ENCODE results near the gene SMLR1. TPM values are rescaled to one million over a fixed set of nuclear protein-coding genes. Genes with fewer than 3 reads are reported as not detected.

Gene SMLR1
- total and polyA plus RNA-seq, 5 donors = not detected

- no peaks in the 10 kb centered on the region for H3K9me3 ChIP-seq (ENCODE audit: control insufficient read depth, low read length)
- ATAC-seq (no peak), DNase-seq (no peak)
- no peaks in the 10 kb centered on the region for H3K27me3 ChIP-seq (ENCODE audit: control insufficient read depth, insufficient read depth)
- no peak overlapping the region for H3K27ac ChIP-seq (ENCODE audit: low read length)
- 59% methylated on average over 4 of the region's 4 CpGs for WGBS
- intact Hi-C loops (cut with DNase I) = no loop called here
- no peak overlapping the region for H3K4me3 ChIP-seq (ENCODE audit: low read length)
- no peaks in the 10 kb centered on the region for H3K4me1 ChIP-seq (ENCODE audit: control insufficient read depth, insufficient read depth, low read length)
Observed at GRCh38 chr6:130841128-130841728, 14.0 kb downstream of the SMLR1 start.

- 78% methylated on average over 3 of the region's 3 CpGs for WGBS
Observed at GRCh38 chr6:130843575-130844320, 16.5 kb downstream of the SMLR1 start.

GRCh38 chr6:130846501-130846900 lies 19.3 kb downstream of the SMLR1 start:
- WGBS = 71% methylated on average over 1 of the region's 1 CpG
- Histone ChIP-seq H3K27me3 (ENCODE audit: control insufficient read depth, insufficient read depth) (no peaks in the 10 kb centered on the region), H3K4me3 (ENCODE audit: low read length) (no peak overlapping the region), H3K27ac (ENCODE audit: low read length) (no peak overlapping the region), H3K9me3 (ENCODE audit: control insufficient read depth, low read length) (no peaks in the 10 kb centered on the region), H3K4me1 (ENCODE audit: control insufficient read depth, insufficient read depth, low read length) (peaks cover 1% of the 10 kb centered on the region)
- DNase-seq (no peak), ATAC-seq (no peak)
- intact Hi-C loops (cut with DNase I) = no loop called here

More at GRCh38 chr6:130843575-130844320, 16.5 kb downstream of the SMLR1 start:
- Histone ChIP-seq H3K4me3 (ENCODE audit: low read length) (no peak overlapping the region), H3K4me1 (ENCODE audit: control insufficient read depth, insufficient read depth, low read length) (peaks cover 1% of the 10 kb centered on the region), H3K27ac (ENCODE audit: low read length) (no peak overlapping the region), H3K27me3 (ENCODE audit: control insufficient read depth, insufficient read depth) (no peaks in the 10 kb centered on the region), H3K9me3 (ENCODE audit: control insufficient read depth, low read length) (no peaks in the 10 kb centered on the region)
- intact Hi-C loops (cut with DNase I) = no loop called here
- DNase-seq = no peak
- ATAC-seq = no peak

- intact Hi-C loops (cut with DNase I) = no loop called here
- ATAC-seq (no peak), DNase-seq (no peak)
- H3K4me1 ChIP-seq (ENCODE audit: control insufficient read depth, insufficient read depth, low read length) = peaks cover 1% of the 10 kb centered on the region
- no peak overlapping the region for H3K4me3 ChIP-seq (ENCODE audit: low read length)
- WGBS = 44% methylated on average over 7 of the region's 7 CpGs
- H3K27me3 ChIP-seq (ENCODE audit: control insufficient read depth, insufficient read depth) = no peaks in the 10 kb centered on the region
- H3K9me3 ChIP-seq (ENCODE audit: control insufficient read depth, low read length) = no peaks in the 10 kb centered on the region
- H3K27ac ChIP-seq (ENCODE audit: low read length) = no peak overlapping the region
Observed at GRCh38 chr6:130847001-130847910, 20.1 kb downstream of the SMLR1 start.

GRCh38 chr6:130848945-130849344 lies 21.7 kb downstream of the SMLR1 start:
- 89% methylated on average over 2 of the region's 2 CpGs for WGBS
- H3K9me3 ChIP-seq (ENCODE audit: control insufficient read depth, low read length) = no peaks in the 10 kb centered on the region
- no peak for DNase-seq
- intact Hi-C loops (cut with DNase I) = no loop called here
- ATAC-seq = peak in 1 of 2 donors; percentile 53
- peaks cover 1% of the 10 kb centered on the region for H3K4me1 ChIP-seq (ENCODE audit: control insufficient read depth, insufficient read depth, low read length)
- H3K27ac ChIP-seq (ENCODE audit: low read length) = no peak overlapping the region
- no peaks in the 10 kb centered on the region for H3K27me3 ChIP-seq (ENCODE audit: control insufficient read depth, insufficient read depth)
- no peak overlapping the region for H3K4me3 ChIP-seq (ENCODE audit: low read length)

- intact Hi-C loops (cut with DNase I) = no loop called here
- Histone ChIP-seq H3K27me3 (ENCODE audit: control insufficient read depth, insufficient read depth) (no peaks in the 10 kb centered on the region), H3K4me3 (ENCODE audit: low read length) (no peak overlapping the region), H3K9me3 (ENCODE audit: control insufficient read depth, low read length) (no peaks in the 10 kb centered on the region), H3K27ac (ENCODE audit: low read length) (no peak overlapping the region), H3K4me1 (ENCODE audit: control insufficient read depth, insufficient read depth, low read length) (peaks cover 1% of the 10 kb centered on the region)
- no peak for ATAC-seq
- 93% methylated on average over 1 of the region's 1 CpG for WGBS
- no peak for DNase-seq
Observed at GRCh38 chr6:130849594-130849993, 22.4 kb downstream of the SMLR1 start.

GRCh38 chr6:130851026-130851425 lies 23.8 kb downstream of the SMLR1 start:
- Histone ChIP-seq H3K9me3 (ENCODE audit: control insufficient read depth, low read length) (no peaks in the 10 kb centered on the region), H3K4me3 (ENCODE audit: low read length) (no peak overlapping the region), H3K27ac (ENCODE audit: low read length) (no peak overlapping the region), H3K4me1 (ENCODE audit: control insufficient read depth, insufficient read depth, low read length) (peaks cover 1% of the 10 kb centered on the region), H3K27me3 (ENCODE audit: control insufficient read depth, insufficient read depth) (no peaks in the 10 kb centered on the region)
- ATAC-seq = no peak
- intact Hi-C loops (cut with DNase I) = no loop called here
- DNase-seq = no peak
- 70% methylated on average over 1 of the region's 1 CpG for WGBS

- Histone ChIP-seq H3K9me3 (ENCODE audit: control insufficient read depth, low read length) (no peaks in the 10 kb centered on the region), H3K4me1 (ENCODE audit: control insufficient read depth, insufficient read depth, low read length) (no peaks in the 10 kb centered on the region), H3K4me3 (ENCODE audit: low read length) (no peak overlapping the region), H3K27ac (ENCODE audit: low read length) (no peak overlapping the region), H3K27me3 (ENCODE audit: control insufficient read depth, insufficient read depth) (no peaks in the 10 kb centered on the region)
- 66% methylated on average over 7 of the region's 7 CpGs for WGBS
- ATAC-seq (no peak), DNase-seq (no peak)
- intact Hi-C loops (cut with DNase I) = no loop called here
Observed at GRCh38 chr6:130852844-130853554, 25.8 kb downstream of the SMLR1 start.

GRCh38 chr6:130853555-130854183 lies 26.5 kb downstream of the SMLR1 start:
- DNase-seq (no peak), ATAC-seq (no peak)
- Histone ChIP-seq H3K27me3 (ENCODE audit: control insufficient read depth, insufficient read depth) (no peaks in the 10 kb centered on the region), H3K4me3 (ENCODE audit: low read length) (no peak overlapping the region), H3K4me1 (ENCODE audit: control insufficient read depth, insufficient read depth, low read length) (no peaks in the 10 kb centered on the region), H3K9me3 (ENCODE audit: control insufficient read depth, low read length) (no peaks in the 10 kb centered on the region), H3K27ac (ENCODE audit: low read length) (no peak overlapping the region)
- intact Hi-C loops (cut with DNase I) = no loop called here
- 59% methylated on average over 5 of the region's 5 CpGs for WGBS

GRCh38 chr6:130858054-130858453 lies 30.8 kb downstream of the SMLR1 start:
- Histone ChIP-seq H3K9me3 (ENCODE audit: control insufficient read depth, low read length) (no peaks in the 10 kb centered on the region), H3K4me3 (ENCODE audit: low read length) (no peak overlapping the region), H3K27ac (ENCODE audit: low read length) (no peak overlapping the region), H3K27me3 (ENCODE audit: control insufficient read depth, insufficient read depth) (no peaks in the 10 kb centered on the region), H3K4me1 (ENCODE audit: control insufficient read depth, insufficient read depth, low read length) (no peaks in the 10 kb centered on the region)
- WGBS = 84% methylated on average over 4 of the region's 4 CpGs
- ATAC-seq (no peak), DNase-seq (no peak)
- intact Hi-C loops (cut with DNase I) = no loop called here

All from right cardiac atrium (tissue), 5 donors.